GM12891 (cell line): ENCODE data around the gene TTC7B.

ENCODE experiments used
- PAX5 ChIP-seq: IDR thresholded peaks from 2 replicates; pipeline ENCODE4 v1.6.1; 2011; ENCODE audit warnings: low read length, moderate library complexity, mild to moderate bottlenecking; ENCODE audit not compliant: insufficient read depth, severe bottlenecking
- POLR2A ChIP-seq: IDR thresholded peaks from 2 replicates; pipeline ENCODE4 v1.6.1; 2011; ENCODE audit warnings: low read depth, low read length, control low read depth
- TAF1 ChIP-seq: IDR thresholded peaks from 2 replicates; pipeline ENCODE4 v1.6.1; 2011; ENCODE audit warnings: low read depth, low read length, control low read depth

GRCh38 chr14:90580377-90581335 lies 235.6 kb downstream of the TTC7B start:
- TF ChIP-seq POLR2A: no peak
- TF ChIP-seq PAX5: no peak
- TF ChIP-seq TAF1: no peak
